ENCODE measurements around the gene FAM193B.
A peak's percentile ranks its signal among the peaks of the same experiment; 100 is the strongest.

FAM193B gene

GRCh38 chr5:177482359-177482795, 72.0 kb downstream of the FAM193B start:
- Histone ChIP-seq H3K36me3 (ENCODE audit: control insufficient read depth in 1 of 2, insufficient read depth in 2 of 2, low read length in 2 of 2) (peaks cover 51 to 59% of the 10 kb centered on the region in 2 experiments), H3K79me2 (ENCODE audit: control insufficient read depth, insufficient read depth, low read length, poor library complexity) (no peaks in the 10 kb centered on the region), H2BK12ac (ENCODE audit: low read length) (no peak overlapping the region), H4K91ac (ENCODE audit: low read depth, low read length) (no peak overlapping the region), H3K27ac (ENCODE audit: low read depth, low read length) (no peak overlapping the region), H2AFZ (ENCODE audit: insufficient read depth, low read length, poor library complexity) (no peak overlapping the region), H3K23ac (ENCODE audit: low read length) (no peak overlapping the region), H4K8ac (ENCODE audit: low read depth, low read length) (no peak overlapping the region), H3K4me1 (ENCODE audit: control insufficient read depth in 1 of 2, insufficient read depth in 2 of 2, low read length in 2 of 2) (peaks cover 0 to 4% of the 10 kb centered on the region in 2 experiments), H3K4ac (ENCODE audit: low read depth, low read length) (no peak overlapping the region), H3K4me3 (ENCODE audit: low read depth, low read length) (no peak overlapping the region), H3K79me1 (ENCODE audit: low read length) (no peaks in the 10 kb centered on the region), H2AK5ac (ENCODE audit: low read length) (no peak overlapping the region), H3K14ac (ENCODE audit: low read length) (no peak overlapping the region), H2BK5ac (ENCODE audit: low read depth, low read length, poor library complexity) (no peak overlapping the region), H3K27me3 (ENCODE audit: insufficient read depth, low read length) (no peaks in the 10 kb centered on the region), H3K9me3 (ENCODE audit: insufficient read depth, low read depth, low read length) (no peaks in the 10 kb centered on the region), H2BK120ac (ENCODE audit: insufficient read depth, low read length, poor library complexity) (no peak overlapping the region), H4K12ac (ENCODE audit: low read depth, low read length) (no peak overlapping the region), H3K9ac (ENCODE audit: low read length) (no peak overlapping the region), H3K4me2 (ENCODE audit: low read length) (no peak overlapping the region), H3K18ac (ENCODE audit: low read length) (no peak overlapping the region)
- WGBS (ENCODE audit: extremely low coverage, insufficient coverage, insufficient read length) = no CpG with 5 or more reads among the region's 10 CpGs
- no peak for DNase-seq

- no peaks in the 10 kb centered on the region for H3K79me1 ChIP-seq (ENCODE audit: low read length)
- H3K23ac ChIP-seq (ENCODE audit: low read length) = no peak overlapping the region
- no peak overlapping the region for H3K14ac ChIP-seq (ENCODE audit: low read length)
- H3K79me2 ChIP-seq (ENCODE audit: control insufficient read depth, insufficient read depth, low read length, poor library complexity) = no peaks in the 10 kb centered on the region
- no peak overlapping the region for H3K27ac ChIP-seq (ENCODE audit: low read depth, low read length)
- no peak overlapping the region for H2BK12ac ChIP-seq (ENCODE audit: low read length)
- H3K9me3 ChIP-seq (ENCODE audit: insufficient read depth, low read depth, low read length) = no peaks in the 10 kb centered on the region
- no peak for DNase-seq
- no peaks in the 10 kb centered on the region for H3K27me3 ChIP-seq (ENCODE audit: insufficient read depth, low read length)
- H3K36me3 ChIP-seq (ENCODE audit: control insufficient read depth in 1 of 2, insufficient read depth in 2 of 2, low read length in 2 of 2) = peaks cover 29 to 38% of the 10 kb centered on the region in 2 experiments
- no CpG with 5 or more reads among the region's 14 CpGs for WGBS (ENCODE audit: extremely low coverage, insufficient coverage, insufficient read length)
- no peak overlapping the region for H2BK5ac ChIP-seq (ENCODE audit: low read depth, low read length, poor library complexity)
- H4K12ac ChIP-seq (ENCODE audit: low read depth, low read length) = no peak overlapping the region
- no peak overlapping the region for H3K18ac ChIP-seq (ENCODE audit: low read length)
- H4K8ac ChIP-seq (ENCODE audit: low read depth, low read length) = no peak overlapping the region
- H3K9ac ChIP-seq (ENCODE audit: low read length) = no peak overlapping the region
- H3K4ac ChIP-seq (ENCODE audit: low read depth, low read length) = no peak overlapping the region
- no peak overlapping the region for H2AFZ ChIP-seq (ENCODE audit: insufficient read depth, low read length, poor library complexity)
- H2BK120ac ChIP-seq (ENCODE audit: insufficient read depth, low read length, poor library complexity) = no peak overlapping the region
- no peak overlapping the region for H3K4me3 ChIP-seq (ENCODE audit: low read depth, low read length)
- H4K91ac ChIP-seq (ENCODE audit: low read depth, low read length) = no peak overlapping the region
- H2AK5ac ChIP-seq (ENCODE audit: low read length) = no peak overlapping the region
- H3K4me2 ChIP-seq (ENCODE audit: low read length) = no peak overlapping the region
- peaks cover 0 to 4% of the 10 kb centered on the region in 2 experiments for H3K4me1 ChIP-seq (ENCODE audit: control insufficient read depth in 1 of 2, insufficient read depth in 2 of 2, low read length in 2 of 2)
These were observed 74.6 kb downstream of the FAM193B start for GRCh38 chr5:177479774-177480173.

- Histone ChIP-seq H3K79me1 (ENCODE audit: low read length) (no peaks in the 10 kb centered on the region), H2BK5ac (ENCODE audit: low read depth, low read length, poor library complexity) (no peak overlapping the region), H3K9ac (ENCODE audit: low read length) (no peak overlapping the region), H4K91ac (ENCODE audit: low read depth, low read length) (no peak overlapping the region), H3K4me3 (ENCODE audit: low read depth, low read length) (no peak overlapping the region), H4K8ac (ENCODE audit: low read depth, low read length) (no peak overlapping the region), H3K23ac (ENCODE audit: low read length) (no peak overlapping the region), H3K27me3 (ENCODE audit: insufficient read depth, low read length) (no peaks in the 10 kb centered on the region), H3K9me3 (ENCODE audit: insufficient read depth, low read depth, low read length) (peaks cover 2% of the 10 kb centered on the region), H2BK120ac (ENCODE audit: insufficient read depth, low read length, poor library complexity) (no peak overlapping the region), H3K14ac (ENCODE audit: low read length) (no peak overlapping the region), H3K4me2 (ENCODE audit: low read length) (no peak overlapping the region), H3K79me2 (ENCODE audit: control insufficient read depth, insufficient read depth, low read length, poor library complexity) (no peaks in the 10 kb centered on the region), H3K36me3 (ENCODE audit: control insufficient read depth in 1 of 2, insufficient read depth in 2 of 2, low read length in 2 of 2) (peaks cover 21 to 30% of the 10 kb centered on the region in 2 experiments), H3K4ac (ENCODE audit: low read depth, low read length) (no peak overlapping the region), H3K4me1 (ENCODE audit: control insufficient read depth in 1 of 2, insufficient read depth in 2 of 2, low read length in 2 of 2) (peaks cover 0 to 4% of the 10 kb centered on the region in 2 experiments), H3K27ac (ENCODE audit: low read depth, low read length) (no peak overlapping the region), H2AK5ac (ENCODE audit: low read length) (no peak overlapping the region), H4K12ac (ENCODE audit: low read depth, low read length) (no peak overlapping the region), H2AFZ (ENCODE audit: insufficient read depth, low read length, poor library complexity) (no peak overlapping the region), H3K18ac (ENCODE audit: low read length) (no peak overlapping the region), H2BK12ac (ENCODE audit: low read length) (peak overlapping the region; percentile 41)
- peak; percentile 41 to 73 for DNase-seq
- WGBS (ENCODE audit: extremely low coverage, insufficient coverage, insufficient read length) = no CpG with 5 or more reads among the region's 18 CpGs
These were observed 75.4 kb downstream of the FAM193B start for GRCh38 chr5:177478711-177479646.

GRCh38 chr5:177477701-177478477, 76.5 kb downstream of the FAM193B start:
- Histone ChIP-seq H4K8ac (ENCODE audit: low read depth, low read length) (no peak overlapping the region), H3K36me3 (ENCODE audit: control insufficient read depth in 1 of 2, insufficient read depth in 2 of 2, low read length in 2 of 2) (peaks cover 10 to 19% of the 10 kb centered on the region in 2 experiments), H2BK120ac (ENCODE audit: insufficient read depth, low read length, poor library complexity) (no peak overlapping the region), H4K91ac (ENCODE audit: low read depth, low read length) (no peak overlapping the region), H3K79me2 (ENCODE audit: control insufficient read depth, insufficient read depth, low read length, poor library complexity) (peaks cover 5% of the 10 kb centered on the region), H3K27ac (ENCODE audit: low read depth, low read length) (no peak overlapping the region), H3K9me3 (ENCODE audit: insufficient read depth, low read depth, low read length) (peaks cover 2% of the 10 kb centered on the region), H2BK5ac (ENCODE audit: low read depth, low read length, poor library complexity) (no peak overlapping the region), H4K12ac (ENCODE audit: low read depth, low read length) (no peak overlapping the region), H3K4me1 (ENCODE audit: control insufficient read depth in 1 of 2, insufficient read depth in 2 of 2, low read length in 2 of 2) (peaks cover 0 to 6% of the 10 kb centered on the region in 2 experiments), H2AFZ (ENCODE audit: insufficient read depth, low read length, poor library complexity) (no peak overlapping the region), H3K4me2 (ENCODE audit: low read length) (no peak overlapping the region), H3K9ac (ENCODE audit: low read length) (no peak overlapping the region), H3K18ac (ENCODE audit: low read length) (no peak overlapping the region), H2BK12ac (ENCODE audit: low read length) (no peak overlapping the region), H3K4ac (ENCODE audit: low read depth, low read length) (no peak overlapping the region), H3K23ac (ENCODE audit: low read length) (no peak overlapping the region), H3K4me3 (ENCODE audit: low read depth, low read length) (no peak overlapping the region), H3K79me1 (ENCODE audit: low read length) (peaks cover 3% of the 10 kb centered on the region), H3K27me3 (ENCODE audit: insufficient read depth, low read length) (no peaks in the 10 kb centered on the region), H3K14ac (ENCODE audit: low read length) (no peak overlapping the region), H2AK5ac (ENCODE audit: low read length) (no peak overlapping the region)
- no CpG with 5 or more reads among the region's 13 CpGs for WGBS (ENCODE audit: extremely low coverage, insufficient coverage, insufficient read length)
- DNase-seq = no peak
